Liver (tissue), 3 donors: Measurements from ENCODE around the gene PWP1.

ENCODE experiments used
- ATF3 ChIP-seq: IDR thresholded peaks from 2 replicates; pipeline ENCODE4 v1.6.1; 2016; ENCODE audit warnings: antibody characterized with exemption
- CTCF ChIP-seq: fragments of 150-350 bp; IDR thresholded peaks from 2 replicates; pipeline ENCODE4 v1.5.1; 2017; ENCODE audit warnings: improper control_type of control experiment, low read depth, low read length; ENCODE audit not compliant: missing input control
- EGR1 ChIP-seq, 2 donors: IDR thresholded peaks; 2 replicates each; pipeline ENCODE4 v1.6.1; 2016 to 2018; ENCODE audit warnings: antibody characterized with exemption in 2 of 2, low read depth in 2 of 2
- FOXA1 ChIP-seq: IDR thresholded peaks from 2 replicates; pipeline ENCODE4 v1.6.1; 2016; ENCODE audit warnings: antibody characterized with exemption
- GABPA ChIP-seq, 2 donors: IDR thresholded peaks in 1 of 2; conservative IDR thresholded peaks in 1 of 2; 2 replicates each; pipeline ENCODE4 v1.6.1; 2016; ENCODE audit warnings: antibody characterized with exemption in 2 of 2, mild to moderate bottlenecking in 1 of 2, moderate library complexity in 1 of 2
- HNF4G ChIP-seq: IDR thresholded peaks from 2 replicates; pipeline ENCODE4 v1.6.1; 2016; ENCODE audit warnings: antibody characterized with exemption
- JUND ChIP-seq, 2 donors: IDR thresholded peaks; 2 replicates each; pipeline ENCODE4 v1.6.1; 2016; ENCODE audit warnings: antibody characterized with exemption in 2 of 2
- RAD21 ChIP-seq, 2 donors: IDR thresholded peaks; 2 replicates each; pipeline ENCODE4 v1.6.1; 2016; ENCODE audit warnings: antibody characterized with exemption in 2 of 2, mild to moderate bottlenecking in 2 of 2
- RXRA ChIP-seq, 2 donors: IDR thresholded peaks; 2 replicates each; pipeline ENCODE4 v1.6.1; 2017 to 2018; ENCODE audit warnings: antibody characterized with exemption in 2 of 2, mild to moderate bottlenecking in 1 of 2
- TAF1 ChIP-seq: conservative IDR thresholded peaks from 2 replicates; pipeline ENCODE4 v1.6.1; 2016; ENCODE audit warnings: antibody characterized with exemption, mild to moderate bottlenecking
- YY1 ChIP-seq: IDR thresholded peaks from 2 replicates; pipeline ENCODE4 v1.6.1; 2016; ENCODE audit warnings: antibody characterized with exemption, mild to moderate bottlenecking
- TF ChIP-seq, protein P1 (sequence below): IDR thresholded peaks from 2 replicates; pipeline ENCODE4 v1.6.1; 2016; ENCODE audit warnings: antibody characterized with exemption, mild to moderate bottlenecking
- TF ChIP-seq, protein P2 (sequence below): IDR thresholded peaks from 2 replicates; pipeline ENCODE4 v1.6.1; 2016; ENCODE audit warnings: antibody characterized with exemption
- TF ChIP-seq, protein P3 (sequence below): IDR thresholded peaks from 2 replicates; pipeline ENCODE4 v1.6.1; 2016; ENCODE audit warnings: antibody characterized with exemption
- donor health status: healthy.
- donor health status: healthy.

- no peak for TF ChIP-seq YY1
- no peak for TF ChIP-seq CTCF
- TF ChIP-seq RAD21 (IDR thresholded peaks at IDR 0.05): no peak
- no peak for TF ChIP-seq FOXA1
- TF ChIP-seq, protein P1, sequence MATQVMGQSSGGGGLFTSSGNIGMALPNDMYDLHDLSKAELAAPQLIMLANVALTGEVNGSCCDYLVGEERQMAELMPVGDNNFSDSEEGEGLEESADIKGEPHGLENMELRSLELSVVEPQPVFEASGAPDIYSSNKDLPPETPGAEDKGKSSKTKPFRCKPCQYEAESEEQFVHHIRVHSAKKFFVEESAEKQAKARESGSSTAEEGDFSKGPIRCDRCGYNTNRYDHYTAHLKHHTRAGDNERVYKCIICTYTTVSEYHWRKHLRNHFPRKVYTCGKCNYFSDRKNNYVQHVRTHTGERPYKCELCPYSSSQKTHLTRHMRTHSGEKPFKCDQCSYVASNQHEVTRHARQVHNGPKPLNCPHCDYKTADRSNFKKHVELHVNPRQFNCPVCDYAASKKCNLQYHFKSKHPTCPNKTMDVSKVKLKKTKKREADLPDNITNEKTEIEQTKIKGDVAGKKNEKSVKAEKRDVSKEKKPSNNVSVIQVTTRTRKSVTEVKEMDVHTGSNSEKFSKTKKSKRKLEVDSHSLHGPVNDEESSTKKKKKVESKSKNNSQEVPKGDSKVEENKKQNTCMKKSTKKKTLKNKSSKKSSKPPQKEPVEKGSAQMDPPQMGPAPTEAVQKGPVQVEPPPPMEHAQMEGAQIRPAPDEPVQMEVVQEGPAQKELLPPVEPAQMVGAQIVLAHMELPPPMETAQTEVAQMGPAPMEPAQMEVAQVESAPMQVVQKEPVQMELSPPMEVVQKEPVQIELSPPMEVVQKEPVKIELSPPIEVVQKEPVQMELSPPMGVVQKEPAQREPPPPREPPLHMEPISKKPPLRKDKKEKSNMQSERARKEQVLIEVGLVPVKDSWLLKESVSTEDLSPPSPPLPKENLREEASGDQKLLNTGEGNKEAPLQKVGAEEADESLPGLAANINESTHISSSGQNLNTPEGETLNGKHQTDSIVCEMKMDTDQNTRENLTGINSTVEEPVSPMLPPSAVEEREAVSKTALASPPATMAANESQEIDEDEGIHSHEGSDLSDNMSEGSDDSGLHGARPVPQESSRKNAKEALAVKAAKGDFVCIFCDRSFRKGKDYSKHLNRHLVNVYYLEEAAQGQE: no peak
- TF ChIP-seq TAF1: no peak
- no peak for TF ChIP-seq JUND (IDR thresholded peaks at IDR 0.05)
- TF ChIP-seq EGR1 (IDR thresholded peaks at IDR 0.05; ENCODE audit: low read depth in 2 of 2): no peak
- TF ChIP-seq RXRA (IDR thresholded peaks at IDR 0.05): no peak
- TF ChIP-seq HNF4G: no peak
- TF ChIP-seq, protein P2, sequence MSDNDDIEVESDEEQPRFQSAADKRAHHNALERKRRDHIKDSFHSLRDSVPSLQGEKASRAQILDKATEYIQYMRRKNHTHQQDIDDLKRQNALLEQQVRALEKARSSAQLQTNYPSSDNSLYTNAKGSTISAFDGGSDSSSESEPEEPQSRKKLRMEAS: no peak
- TF ChIP-seq, protein P3, sequence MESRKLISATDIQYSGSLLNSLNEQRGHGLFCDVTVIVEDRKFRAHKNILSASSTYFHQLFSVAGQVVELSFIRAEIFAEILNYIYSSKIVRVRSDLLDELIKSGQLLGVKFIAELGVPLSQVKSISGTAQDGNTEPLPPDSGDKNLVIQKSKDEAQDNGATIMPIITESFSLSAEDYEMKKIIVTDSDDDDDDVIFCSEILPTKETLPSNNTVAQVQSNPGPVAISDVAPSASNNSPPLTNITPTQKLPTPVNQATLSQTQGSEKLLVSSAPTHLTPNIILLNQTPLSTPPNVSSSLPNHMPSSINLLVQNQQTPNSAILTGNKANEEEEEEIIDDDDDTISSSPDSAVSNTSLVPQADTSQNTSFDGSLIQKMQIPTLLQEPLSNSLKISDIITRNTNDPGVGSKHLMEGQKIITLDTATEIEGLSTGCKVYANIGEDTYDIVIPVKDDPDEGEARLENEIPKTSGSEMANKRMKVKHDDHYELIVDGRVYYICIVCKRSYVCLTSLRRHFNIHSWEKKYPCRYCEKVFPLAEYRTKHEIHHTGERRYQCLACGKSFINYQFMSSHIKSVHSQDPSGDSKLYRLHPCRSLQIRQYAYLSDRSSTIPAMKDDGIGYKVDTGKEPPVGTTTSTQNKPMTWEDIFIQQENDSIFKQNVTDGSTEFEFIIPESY: no peak
- TF ChIP-seq GABPA (IDR thresholded peaks at IDR 0.05 in 1 of 2, conservative IDR thresholded peaks at IDR 0.05 in 1 of 2): no peak
- TF ChIP-seq ATF3: no peak
Measured at GRCh38 chr12:107677671-107678070, 7.9 kb upstream of the PWP1 start.
